ENCODE measurements around the gene VWA5B1.

- TF ChIP-seq, protein P1, sequence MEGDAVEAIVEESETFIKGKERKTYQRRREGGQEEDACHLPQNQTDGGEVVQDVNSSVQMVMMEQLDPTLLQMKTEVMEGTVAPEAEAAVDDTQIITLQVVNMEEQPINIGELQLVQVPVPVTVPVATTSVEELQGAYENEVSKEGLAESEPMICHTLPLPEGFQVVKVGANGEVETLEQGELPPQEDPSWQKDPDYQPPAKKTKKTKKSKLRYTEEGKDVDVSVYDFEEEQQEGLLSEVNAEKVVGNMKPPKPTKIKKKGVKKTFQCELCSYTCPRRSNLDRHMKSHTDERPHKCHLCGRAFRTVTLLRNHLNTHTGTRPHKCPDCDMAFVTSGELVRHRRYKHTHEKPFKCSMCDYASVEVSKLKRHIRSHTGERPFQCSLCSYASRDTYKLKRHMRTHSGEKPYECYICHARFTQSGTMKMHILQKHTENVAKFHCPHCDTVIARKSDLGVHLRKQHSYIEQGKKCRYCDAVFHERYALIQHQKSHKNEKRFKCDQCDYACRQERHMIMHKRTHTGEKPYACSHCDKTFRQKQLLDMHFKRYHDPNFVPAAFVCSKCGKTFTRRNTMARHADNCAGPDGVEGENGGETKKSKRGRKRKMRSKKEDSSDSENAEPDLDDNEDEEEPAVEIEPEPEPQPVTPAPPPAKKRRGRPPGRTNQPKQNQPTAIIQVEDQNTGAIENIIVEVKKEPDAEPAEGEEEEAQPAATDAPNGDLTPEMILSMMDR (IDR thresholded peaks at IDR 0.05) = no peak
- no peak for TF ChIP-seq POLR2A (IDR thresholded peaks at IDR 0.05)
These were observed 27.7 kb upstream of the VWA5B1 start for GRCh38 chr1:20262810-20263534.
